Hematopoietic multipotent progenitor cell treated with erythropoietin and hydrocortisone succinate and interleukin-3 and kit ligand, for 15 days (in vitro differentiated cells): ENCODE data around the gene PACS1.
"Not testable (repeated sequence)": the region's sequence is repeated elsewhere in the genome, so short reads cannot be mapped to it uniquely, and the experiment has no call there.

Source experiments
- DNase-seq: peaks from one replicate; pipeline ENCODE4 v3.0.0-alpha.2; 2015; ENCODE audit warnings: low spot score

Gene PACS1

GRCh38 chr11:66259956-66260355 lies 189.9 kb downstream of the PACS1 start:
- no peak for DNase-seq

DNA sequence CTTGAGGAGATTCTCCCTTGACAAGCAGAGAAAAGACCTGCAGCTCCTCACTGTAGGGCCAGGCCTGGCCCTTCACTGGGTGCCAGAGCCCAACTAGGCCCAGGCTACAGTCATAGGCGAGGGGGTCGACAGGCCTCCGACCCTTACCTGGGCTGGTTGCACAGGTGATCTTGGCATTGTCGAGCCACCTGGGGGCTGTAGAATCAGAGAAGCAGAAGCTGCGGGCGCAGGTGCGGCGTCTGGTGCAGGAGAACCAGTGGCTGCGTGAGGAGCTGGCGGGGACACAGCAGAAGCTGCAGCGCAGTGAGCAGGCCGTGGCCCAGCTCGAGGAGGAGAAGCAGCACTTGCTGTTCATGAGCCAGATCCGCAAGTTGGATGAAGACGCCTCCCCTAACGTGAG lies 191.5 kb downstream of the PACS1 start:
- no peak for DNase-seq

- no peak for DNase-seq
Measured at GRCh38 chr11:66262191-66262590, 192.1 kb downstream of the PACS1 start.

GRCh38 chr11:66262696-66263095 lies 192.6 kb downstream of the PACS1 start:
- no peak for DNase-seq

DNA sequence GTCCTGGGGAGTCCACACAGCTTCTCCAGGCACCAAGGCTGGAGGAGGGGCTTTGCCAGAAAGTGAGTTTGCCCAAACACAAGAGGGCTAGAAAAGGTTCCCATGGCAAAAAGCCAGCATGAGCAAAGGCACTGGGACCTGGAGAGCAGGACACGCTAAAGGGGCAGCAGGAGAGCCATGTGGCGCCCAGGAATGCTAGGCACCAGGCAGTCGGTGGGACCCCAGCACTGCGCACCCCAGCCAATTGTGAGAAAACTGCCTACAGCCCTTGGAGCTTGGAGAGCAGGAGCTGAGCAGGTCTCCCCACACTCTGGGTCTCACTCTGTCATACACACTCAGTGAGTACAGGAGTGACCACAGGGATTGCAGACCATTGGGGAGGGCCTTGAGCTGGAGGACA lies 193.2 kb downstream of the PACS1 start:
- no peak for DNase-seq

GRCh38 chr11:66263785-66264184 lies 193.7 kb downstream of the PACS1 start:
- DNase-seq, result no peak

GRCh38 chr11:66264383-66264782 lies 194.3 kb downstream of the PACS1 start:
- DNase-seq, result no peak

DNA sequence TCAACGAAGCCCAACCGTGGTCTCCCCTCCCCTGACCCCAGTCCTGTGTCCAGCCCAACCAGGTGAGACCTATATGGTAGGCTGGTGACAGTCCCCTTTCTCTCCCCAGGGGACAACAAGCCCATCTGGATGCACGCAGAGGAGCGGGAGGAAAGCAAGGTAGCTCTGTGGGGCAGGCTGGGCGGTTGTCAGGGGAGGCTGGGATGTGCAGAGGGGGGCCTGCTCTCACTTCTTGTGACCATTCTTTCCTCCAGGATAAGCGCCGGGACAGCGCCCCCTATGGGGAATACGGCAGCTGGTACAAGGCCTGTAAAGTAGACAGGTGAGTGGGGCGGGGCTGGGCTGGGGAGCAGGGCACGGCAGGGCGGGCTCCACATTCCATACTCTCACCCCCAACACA lies 194.8 kb downstream of the PACS1 start:
- DNase-seq, result peak; percentile 24

GRCh38 chr11:66265531-66266377 lies 195.7 kb downstream of the PACS1 start:
- DNase-seq, result no peak

DNA sequence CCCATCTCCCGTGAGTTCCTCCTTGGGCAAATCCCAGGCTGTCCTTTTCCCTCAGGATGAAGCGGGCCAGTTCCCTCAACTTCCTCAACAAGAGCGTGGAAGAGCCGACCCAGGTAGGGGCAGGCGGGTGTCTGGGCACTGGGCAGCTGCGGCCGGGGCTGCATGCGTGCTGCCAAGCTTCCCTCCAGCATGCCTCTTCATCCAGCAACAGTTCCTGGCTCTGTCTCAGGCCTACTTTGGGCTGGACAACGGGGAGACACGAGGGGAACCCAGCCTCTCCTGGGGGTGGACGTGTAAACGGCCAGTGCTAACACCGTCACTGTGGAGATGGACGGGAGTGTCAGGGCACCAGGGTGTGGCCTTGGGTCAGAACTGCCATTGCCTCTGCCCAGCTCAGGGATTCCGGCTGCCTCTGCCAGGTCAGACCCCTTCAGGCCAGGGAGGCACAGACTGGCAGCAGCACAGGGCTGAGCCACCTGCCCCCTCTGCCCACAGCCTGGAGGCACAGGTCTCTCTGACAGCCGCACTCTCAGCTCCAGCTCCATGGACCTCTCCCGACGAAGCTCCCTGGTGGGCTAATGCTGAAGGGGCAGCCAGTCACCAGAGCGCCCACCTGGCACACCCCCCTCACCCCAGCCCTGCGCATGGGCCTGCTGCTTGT lies 196.4 kb downstream of the PACS1 start:
- no peak for DNase-seq

DNA sequence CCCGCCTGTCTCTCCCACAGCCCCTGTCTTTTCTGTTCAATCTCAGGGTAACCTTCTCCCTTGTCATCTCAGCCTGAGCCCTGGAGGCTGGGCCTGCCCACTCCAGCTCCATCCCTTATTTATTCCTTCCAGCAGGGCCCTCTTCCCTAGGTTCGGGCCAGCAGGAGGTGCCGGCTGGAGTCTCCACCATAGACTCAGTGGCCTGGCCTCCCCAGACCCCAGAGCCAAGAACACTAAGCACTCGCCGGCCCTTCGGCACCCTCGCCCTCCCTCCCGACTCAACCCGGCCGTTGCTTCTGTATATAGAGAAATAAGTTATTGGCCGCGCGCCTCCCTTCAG lies 196.9 kb downstream of the PACS1 start:
- no peak for DNase-seq

DNA sequence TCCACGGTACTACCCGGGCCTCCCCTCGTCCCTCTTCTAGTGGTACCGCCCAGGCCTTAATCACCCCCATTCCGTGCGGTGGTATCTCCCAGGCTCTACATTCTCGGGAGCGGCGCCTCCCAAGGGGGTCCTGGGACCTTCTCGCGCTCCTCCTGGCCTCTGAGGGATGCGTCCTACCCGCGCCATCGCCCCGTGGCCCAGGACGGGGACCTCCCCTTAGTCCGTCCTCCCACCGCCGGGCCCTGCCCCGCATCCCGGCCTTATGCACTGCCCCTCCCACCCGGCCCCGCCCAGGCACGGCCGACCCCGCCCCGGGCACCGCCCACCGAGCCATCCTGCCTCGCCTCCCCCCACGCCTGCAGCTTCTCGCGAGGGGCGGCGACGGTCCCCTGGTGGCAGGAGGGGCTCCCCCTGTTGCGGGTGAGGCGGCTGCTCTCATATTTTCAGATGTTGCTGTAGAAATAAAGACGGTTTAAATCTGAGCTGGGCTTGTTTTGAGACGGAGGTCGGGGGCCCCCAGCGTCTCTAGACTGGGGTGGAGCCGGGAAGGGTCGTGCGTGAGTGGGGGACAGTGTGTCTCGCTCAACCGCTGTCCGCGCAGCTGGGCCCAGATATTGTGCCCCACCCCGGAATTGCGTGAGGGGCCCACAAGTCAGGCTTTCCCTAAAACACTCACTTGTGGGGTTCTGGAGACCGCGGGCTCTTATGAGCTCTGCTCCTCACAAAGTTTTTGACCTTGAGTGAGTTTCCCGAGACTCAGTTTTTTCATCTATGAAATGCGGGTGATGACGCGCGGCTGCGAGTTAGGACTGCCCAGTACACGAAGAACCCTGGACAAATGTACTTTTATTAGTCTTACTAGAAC lies 197.5 kb downstream of the PACS1 start:
- peak; percentile 79 for DNase-seq

DNA sequence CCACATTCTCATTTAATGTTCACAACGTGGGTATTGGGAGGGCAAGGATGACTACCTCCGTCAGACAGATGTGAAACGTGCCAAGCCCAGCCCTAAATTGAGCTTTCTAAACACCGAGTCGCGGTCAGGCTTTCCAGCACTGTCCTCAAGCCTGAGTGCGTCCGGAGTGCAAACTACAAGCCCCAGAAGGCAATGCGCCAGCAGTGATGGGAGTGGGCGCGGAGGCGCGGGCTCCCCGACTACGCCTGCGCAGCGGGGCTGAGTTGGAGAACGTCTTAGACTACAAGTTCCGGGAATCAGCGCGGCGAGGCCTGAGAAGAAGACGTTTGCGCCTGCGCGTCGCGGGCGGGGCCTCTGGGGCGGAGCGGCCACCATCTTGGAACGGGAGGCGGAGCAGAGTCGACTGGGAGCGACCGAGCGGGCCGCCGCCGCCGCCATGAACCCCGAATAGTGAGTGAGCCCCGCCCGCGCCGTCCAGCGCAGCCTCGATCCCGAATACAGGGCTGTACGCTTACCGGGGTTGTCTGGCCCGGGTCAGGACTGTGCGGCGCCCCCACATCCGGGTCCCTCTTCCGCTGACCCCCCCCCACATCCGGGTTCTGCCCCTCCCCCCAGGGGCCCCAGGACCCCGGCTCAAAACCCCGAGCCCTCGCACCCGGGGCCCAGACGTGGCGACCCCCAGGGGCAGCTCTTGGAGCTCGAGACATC lies 198.3 kb downstream of the PACS1 start, which contains the start of gene RAB1B:
TSS of gene RAB1B (plus strand) at position 396 of the 708 bp plus-strand sequence. CDS start at position 437, 41 bp downstream.
- peak; percentile 100 for DNase-seq

DNA sequence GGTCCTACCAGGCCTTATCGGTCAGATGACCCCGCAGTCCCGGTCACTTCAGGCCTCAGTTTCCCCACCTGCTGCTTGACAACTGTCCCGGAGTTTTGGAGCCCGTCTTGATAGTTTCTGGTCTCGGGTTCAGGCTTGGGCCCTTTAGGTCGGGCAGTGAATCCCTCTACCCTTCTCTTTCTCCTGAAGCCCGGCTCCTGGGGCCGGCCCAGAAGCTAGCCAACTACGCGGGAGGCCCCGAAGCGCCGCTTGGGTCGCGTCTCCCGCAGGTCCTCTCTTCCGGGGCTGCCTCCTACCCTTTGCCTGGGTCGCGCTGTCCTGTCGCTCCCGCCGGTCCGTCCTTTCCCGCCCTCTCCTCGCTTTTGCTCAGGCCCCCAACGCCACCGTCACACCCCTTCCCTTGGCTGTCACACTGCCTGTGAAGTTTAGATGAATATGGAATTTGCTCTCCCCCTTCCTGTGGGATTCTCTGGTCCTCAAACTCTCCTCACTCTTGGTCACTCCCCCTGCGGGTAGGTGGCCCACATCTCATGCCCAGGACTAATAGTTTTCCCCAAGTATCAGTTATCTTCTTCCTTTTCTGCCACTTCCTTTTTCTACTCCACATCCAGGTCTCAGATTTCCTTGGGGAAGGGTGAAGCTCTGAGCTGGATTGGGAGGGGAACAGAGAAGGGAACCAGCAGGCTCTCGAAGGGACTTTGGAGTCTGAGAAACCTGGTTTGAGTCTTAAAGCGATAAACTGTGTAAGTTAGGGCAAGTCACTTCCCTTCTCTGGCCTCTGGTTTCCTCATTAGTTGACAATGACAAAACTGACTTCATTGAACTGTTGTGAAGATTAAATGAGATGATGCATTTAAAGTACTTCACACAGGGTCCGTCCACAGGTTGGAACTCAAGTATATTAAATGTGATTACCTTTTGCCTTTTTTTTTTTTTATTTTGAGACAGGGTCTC lies 199.2 kb downstream of the PACS1 start:
- DNase-seq, result peak; percentile 32

DNA sequence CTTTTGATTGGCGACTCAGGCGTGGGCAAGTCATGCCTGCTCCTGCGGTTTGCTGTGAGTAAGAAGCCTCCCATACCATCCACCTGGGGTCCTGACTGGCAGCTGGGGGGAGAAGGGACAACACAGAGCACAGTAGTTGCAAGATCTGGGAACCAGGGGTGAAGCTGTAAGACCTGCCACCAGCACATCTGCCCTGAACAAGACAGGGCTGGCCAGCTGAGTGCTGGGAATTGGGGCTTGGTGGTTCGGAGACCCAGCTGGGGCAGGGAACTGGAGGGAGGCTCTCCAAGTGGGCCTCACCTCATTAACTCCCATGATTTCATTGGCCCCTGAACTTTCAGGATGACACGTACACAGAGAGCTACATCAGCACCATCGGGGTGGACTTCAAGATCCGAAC lies 201.7 kb downstream of the PACS1 start:
- no peak for DNase-seq

DNA sequence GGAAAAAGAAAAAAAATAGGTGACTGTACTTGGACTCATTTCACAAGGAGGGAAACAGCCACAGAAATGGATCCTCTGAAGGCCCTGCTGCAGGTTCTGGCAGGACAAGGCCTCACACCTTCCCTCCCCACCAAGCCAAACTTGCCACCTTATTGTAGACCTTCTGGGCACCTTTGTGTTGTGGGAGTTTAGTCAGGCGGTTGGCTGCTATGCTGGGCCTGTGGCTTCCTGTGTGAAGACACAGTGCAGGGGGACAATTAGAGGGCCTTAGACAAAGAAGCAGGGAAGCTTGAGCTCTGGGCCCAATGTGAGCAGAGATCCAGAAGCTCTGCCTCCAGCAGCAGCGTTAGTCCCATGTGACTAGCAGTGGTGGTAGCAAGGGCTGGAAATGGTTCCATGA lies 202.5 kb downstream of the PACS1 start:
- no peak for DNase-seq

- no peak for DNase-seq
Measured at GRCh38 chr11:66274219-66274618, 204.1 kb downstream of the PACS1 start.

- DNase-seq, result no peak
Measured at GRCh38 chr11:66275396-66275795, 205.3 kb downstream of the PACS1 start.

GRCh38 chr11:66275984-66276612 lies 206.0 kb downstream of the PACS1 start:
- DNase-seq, result no peak

DNA sequence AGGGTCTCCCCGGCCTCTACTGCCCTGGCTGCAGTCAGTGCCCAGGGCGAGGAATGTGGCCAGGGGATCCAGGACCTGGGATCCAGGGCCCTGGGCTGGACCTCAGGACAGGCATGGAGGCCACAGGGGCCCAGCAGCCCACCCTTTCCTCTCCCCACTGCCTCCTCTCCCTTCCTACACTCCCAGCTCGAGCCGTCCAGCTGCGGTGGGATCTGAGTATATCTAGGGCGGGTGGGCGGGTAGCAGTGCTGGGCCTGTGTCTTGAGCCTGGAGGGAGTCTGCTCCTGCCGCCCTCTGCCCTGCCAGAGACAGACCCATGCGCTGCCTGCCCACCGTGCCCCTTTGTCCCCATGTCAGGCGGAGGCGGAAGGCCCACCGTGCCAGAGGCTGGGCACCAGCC lies 206.5 kb downstream of the PACS1 start:
- DNase-seq, result not testable (repeated sequence)
